Measurements from ENCODE around the gene XYLT1.
A peak's percentile ranks its signal among the peaks of the same experiment; 100 is the strongest.

The XYLT1 gene

GRCh38 chr16:17454162-17454730 is 16.5 kb downstream of the XYLT1 start:
- no peak for DNase-seq

DNA sequence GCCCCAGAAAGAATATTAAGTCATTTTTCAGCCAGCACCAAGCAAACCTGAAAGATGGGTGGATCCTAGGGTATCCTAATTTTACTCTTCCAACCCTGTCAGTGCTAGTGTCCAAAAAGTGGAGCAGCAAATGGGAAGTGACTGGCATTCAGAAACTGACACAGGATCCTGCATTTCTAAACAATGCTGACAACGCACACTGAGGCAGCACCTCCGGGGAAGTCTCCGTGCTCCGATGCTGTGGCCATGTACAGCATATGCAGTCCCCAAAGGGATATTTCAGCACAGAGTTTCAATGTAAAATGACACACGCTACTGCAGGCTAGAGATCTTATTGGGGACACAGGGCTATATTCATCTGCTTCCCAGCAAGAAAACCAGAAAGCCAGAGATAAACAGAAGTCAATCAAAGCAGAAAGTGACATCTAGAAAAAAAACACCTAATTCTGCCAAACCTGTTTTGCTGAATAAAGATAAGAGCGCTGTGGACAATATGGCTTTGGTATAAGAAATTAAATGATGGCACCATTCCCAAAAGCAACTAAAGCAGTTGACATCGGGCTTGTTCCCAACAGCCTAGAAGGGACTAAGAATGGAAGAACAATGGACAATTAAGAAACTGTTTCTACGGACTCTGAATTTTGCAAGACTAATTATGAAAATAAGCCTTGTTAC is 17.3 kb downstream of the XYLT1 start:
- DNase-seq: no peak

DNA sequence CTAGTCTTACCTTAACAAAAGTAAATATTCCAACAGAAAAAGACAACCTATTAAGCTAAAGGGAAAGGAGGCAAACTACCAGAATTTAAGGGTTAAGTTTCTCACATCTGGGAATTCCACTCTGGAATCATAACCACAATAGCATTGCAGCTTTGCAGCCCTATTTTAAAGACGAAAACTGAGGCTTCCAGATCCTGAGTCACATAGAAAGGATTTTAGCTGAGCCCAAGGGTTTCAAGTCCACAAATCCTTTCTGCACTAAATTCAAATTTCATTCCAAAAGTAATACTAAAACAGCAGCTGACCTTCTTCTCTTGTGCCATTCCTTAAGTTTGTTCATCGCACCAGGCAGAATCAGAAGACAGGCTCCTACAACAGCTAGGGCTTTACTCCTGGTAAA is 17.8 kb downstream of the XYLT1 start:
- DNase-seq: no peak

- DNase-seq: no peak
Measured at GRCh38 chr16:17451843-17452242, 18.9 kb downstream of the XYLT1 start.

- DNase-seq: no peak
Measured at GRCh38 chr16:17450291-17450690, 20.5 kb downstream of the XYLT1 start.

- DNase-seq: peak; percentile 35
Measured at GRCh38 chr16:17448640-17449638, 21.8 kb downstream of the XYLT1 start.

GRCh38 chr16:17447101-17447569 is 23.6 kb downstream of the XYLT1 start:
- DNase-seq: no peak

DNA sequence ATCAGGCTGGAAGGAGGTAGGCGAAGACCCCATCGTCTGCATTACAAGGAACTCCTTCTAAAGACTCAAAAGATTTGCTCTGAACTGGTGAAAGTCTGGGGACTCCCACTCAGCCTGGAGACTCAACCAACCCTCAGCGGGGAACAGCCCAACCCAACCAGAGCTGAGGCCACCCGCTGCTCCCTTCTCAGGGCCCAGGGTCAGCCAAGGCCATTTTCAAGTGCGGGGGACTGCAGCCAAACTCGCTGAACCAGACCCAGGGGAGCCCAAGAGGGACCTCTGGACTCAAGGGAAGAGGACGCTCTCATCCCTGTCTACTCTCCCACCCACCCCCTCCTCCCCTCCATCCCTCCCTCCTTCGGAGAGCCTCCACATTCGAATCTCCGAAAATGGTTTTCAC is 24.1 kb downstream of the XYLT1 start:
- DNase-seq: no peak

DNA sequence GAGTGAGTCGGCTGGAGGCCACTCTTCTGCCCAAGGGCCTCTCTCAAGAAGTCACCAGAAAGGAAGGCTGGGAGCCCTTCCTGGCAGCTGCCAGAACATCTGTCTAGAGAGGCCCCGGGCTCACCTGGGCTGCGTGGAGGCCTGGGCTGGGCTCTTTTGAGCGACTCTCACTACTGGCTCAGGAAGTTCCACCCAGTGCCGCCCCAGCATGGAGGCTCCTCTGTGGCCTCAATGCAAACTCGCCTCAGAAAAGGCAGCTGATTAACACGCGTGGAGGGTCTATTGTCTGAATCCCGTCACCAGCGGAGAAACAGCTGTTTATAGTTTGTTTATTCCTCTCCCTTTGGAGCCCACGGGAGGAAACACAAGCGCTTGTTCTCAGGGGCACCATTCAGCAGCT is 25.3 kb downstream of the XYLT1 start:
- DNase-seq: no peak

- DNase-seq: no peak
Measured at GRCh38 chr16:17444658-17445057, 26.1 kb downstream of the XYLT1 start.

DNA sequence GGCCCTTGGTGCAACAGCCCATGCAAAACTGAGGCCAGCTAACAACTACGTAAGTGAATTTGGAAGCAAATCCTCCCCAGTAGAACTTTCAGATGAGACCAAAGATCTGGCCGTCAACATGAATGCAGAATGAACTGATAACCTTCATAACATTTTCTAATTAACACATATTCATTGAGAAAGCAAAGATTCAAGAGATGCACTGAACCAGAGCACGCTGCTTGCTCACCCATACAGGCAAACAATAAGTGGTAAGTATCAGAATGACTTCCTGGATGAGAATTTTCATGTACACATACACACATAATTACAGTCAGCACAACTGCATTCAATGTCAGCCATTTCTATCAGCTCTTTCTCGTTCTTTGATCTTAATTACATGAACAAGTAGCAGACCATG is 30.6 kb downstream of the XYLT1 start:
- no peak for DNase-seq

GRCh38 chr16:17439580-17439979 is 31.2 kb downstream of the XYLT1 start:
- DNase-seq: no peak

GRCh38 chr16:17437981-17438380 is 32.8 kb downstream of the XYLT1 start:
- DNase-seq: no peak

- DNase-seq: no peak
Measured at GRCh38 chr16:17437127-17437720, 33.5 kb downstream of the XYLT1 start.

GRCh38 chr16:17435318-17435717 is 35.4 kb downstream of the XYLT1 start:
- DNase-seq: no peak

GRCh38 chr16:17433577-17434451 is 36.9 kb downstream of the XYLT1 start:
- no peak for DNase-seq

DNA sequence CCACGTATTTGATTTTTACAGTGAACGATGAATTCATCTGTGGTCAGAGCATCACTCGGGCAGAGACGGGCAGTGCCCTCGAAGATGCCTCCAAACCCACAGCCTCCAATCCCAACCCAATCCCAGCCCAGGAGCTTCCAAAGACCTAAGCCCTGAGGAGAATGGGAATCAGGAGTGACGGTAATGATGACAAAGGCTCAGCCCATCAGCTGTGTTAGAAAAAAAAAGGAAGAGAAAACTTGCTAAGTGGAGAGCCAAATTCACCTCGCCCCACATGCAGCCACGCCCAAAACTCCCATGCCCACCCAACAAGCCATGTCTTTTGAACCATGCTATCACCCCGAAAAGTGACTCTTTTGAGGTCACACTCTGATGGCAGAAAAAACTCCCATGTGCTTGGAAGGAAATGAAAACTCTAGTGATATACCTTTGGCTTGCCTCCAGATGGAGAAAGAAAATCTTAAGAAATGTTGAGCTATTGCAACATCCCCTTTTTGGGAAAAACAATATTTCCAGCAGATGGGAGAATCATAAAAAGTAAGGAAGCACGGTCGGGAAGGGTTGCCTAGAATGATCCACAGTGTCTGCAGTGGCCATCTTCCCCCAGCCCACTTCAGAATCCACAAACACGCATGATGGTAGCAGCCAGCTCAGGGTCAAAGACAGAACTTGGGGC is 37.7 kb downstream of the XYLT1 start:
- DNase-seq: no peak

GRCh38 chr16:17431968-17432625 is 38.7 kb downstream of the XYLT1 start:
- no peak for DNase-seq

DNA sequence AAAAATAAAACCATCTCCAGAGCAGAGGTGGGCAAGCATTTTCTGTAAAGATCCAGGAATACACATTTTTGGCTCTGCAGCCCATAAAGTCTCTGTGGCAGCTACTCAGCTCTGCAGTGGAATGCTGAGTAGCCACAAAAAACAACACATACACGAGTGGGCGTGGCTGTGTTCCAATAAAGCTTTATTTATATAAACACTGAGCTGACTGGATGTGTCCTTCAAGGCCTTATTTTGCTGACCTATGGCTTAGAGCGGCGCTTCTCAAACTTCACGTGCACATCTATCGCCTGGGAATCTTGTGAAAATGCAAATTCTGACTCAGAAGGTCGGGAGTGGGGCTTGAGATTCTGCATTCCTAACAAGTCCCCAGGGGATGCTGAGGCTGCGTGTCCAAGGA is 39.7 kb downstream of the XYLT1 start:
- no peak for DNase-seq

DNA sequence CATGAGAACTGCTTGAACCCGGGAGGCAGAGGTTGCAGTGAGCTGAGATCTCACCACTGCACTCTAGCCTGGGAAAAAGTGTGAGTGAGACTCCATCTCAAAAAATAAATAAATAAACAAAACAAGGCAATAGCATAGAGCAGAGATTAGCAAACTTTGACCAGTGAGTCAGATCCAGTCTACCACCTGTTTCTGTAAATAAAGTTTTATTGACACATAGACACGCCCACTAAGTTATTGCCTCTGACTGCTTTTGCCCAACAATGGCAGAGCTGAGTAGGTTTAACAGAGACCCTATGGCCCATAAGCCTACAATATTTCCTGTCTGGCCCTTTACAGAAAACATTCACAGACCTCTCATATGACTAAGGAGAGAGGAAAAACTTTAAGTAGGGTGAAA is 44.3 kb downstream of the XYLT1 start:
- DNase-seq: no peak

DNA sequence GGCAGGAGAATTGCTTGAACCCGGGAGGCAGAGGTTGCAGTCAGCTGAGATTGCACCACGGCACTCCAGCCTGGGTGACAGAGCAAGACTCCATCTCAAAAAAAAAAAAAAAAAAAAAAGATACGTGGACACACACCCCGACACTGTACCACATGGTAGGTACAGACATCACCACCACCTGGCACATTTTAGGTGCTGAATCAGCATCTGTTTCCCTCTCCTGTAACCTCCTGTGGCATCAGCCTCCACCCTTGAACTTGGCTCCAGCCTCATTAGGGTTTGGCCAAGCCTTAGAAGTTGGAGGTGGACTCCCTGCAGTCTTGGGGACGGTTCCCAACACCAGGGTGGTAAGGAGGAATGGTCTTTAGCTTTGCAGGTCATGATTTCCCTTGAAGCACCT is 46.0 kb downstream of the XYLT1 start:
- DNase-seq: no peak
